Adipose tissue (tissue), 3 donors: ENCODE data around the gene DNAH1. TPM values are rescaled to one million over a fixed set of nuclear protein-coding genes. Genes with fewer than 3 reads are reported as not detected.

Source experiments
- H3K27ac ChIP-seq: one replicate; pipeline ENCODE4 v1.5.1; 2013; ENCODE audit warnings: low read depth, low read length
- WGBS, 3 donors: extraction: QIAGEN DNeasy Blood & Tissue Kit; methylation state at CpG; one replicate each; pipeline ENCODE4 v1.1.7; 2013; 5-methylcytosine and 5-hydroxymethylcytosine counted together
- polyA plus RNA-seq, 3 donors: library from polyadenylated mRNA; stranded (reverse); fragments of 200-250 nt; gene quantifications; one replicate each; pipeline ENCODE4 v1.2.3, GENCODE V29; 2013
- donor health status: healthy with polysubstance abuse.
- donor health status: Bipolar disorder and iron deficiency.
- donor health status: healthy.

DNAH1 gene
- polyA plus RNA-seq, 3 donors, result 2.4 to 10.7 (median 8.0) TPM

GRCh38 chr3:52433996-52434479 is 117.9 kb downstream of the DNAH1 start:
- H3K27ac ChIP-seq, result no peak overlapping the region
- 78 to 92% (median 91%) methylated on average over 6 of the region's 6 CpGs for WGBS, 3 donors

GRCh38 chr3:52434491-52435115 is 118.5 kb downstream of the DNAH1 start:
- 91 to 95% (median 94%) methylated on average over 9 of the region's 9 CpGs for WGBS, 3 donors
- H3K27ac ChIP-seq, result no peak overlapping the region

GRCh38 chr3:52435246-52436101 is 119.4 kb downstream of the DNAH1 start:
- 88 to 92% (median 89%) methylated on average over 32 of the region's 32 CpGs for WGBS, 3 donors
- H3K27ac ChIP-seq, result no peak overlapping the region

- 54 to 92% (median 55%) methylated on average over 12 to 13 of the region's 13 CpGs for WGBS, 3 donors
- no peak overlapping the region for H3K27ac ChIP-seq
Measured at GRCh38 chr3:52436500-52437149, 120.5 kb downstream of the DNAH1 start.

DNA sequence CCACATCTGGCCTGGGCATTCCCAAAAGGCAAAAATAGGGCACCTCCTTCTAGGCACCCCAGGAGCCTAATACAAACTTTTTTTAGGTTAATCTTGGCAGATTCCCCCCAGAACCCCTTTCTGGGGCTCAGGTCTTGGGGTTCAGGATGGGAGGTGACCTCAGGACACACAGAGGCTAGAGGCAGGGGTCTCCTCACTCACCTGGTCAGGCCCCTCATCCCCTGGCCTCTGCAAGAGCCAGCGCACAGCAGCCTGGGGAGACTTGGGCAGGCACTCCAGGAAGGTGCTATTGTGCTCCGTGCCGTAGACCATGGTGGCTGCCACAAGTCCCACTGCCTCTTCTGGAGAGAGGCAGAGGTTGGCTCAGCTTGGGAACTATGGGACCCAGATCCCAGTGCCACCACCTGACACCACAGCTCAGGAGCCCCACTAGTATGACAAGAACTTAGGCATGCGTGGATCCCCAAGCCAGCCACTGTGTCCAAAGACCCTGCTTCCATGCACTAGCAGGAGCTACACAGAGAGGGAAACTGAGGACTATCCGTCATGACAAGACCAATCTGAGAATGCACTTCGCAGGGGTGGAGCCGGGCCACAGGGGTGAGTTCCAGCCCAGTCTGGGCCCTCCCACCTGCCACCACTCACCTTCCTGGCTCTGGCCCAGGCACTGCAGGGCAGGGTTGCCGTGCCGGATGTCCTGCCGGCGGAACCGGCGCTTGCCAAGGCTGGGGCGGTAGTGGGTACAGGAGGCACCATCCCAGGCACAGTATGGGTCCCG is 121.4 kb downstream of the DNAH1 start:
- H3K27ac ChIP-seq, result no peak overlapping the region
- 76 to 84% (median 82%) methylated on average over 15 of the region's 15 CpGs for WGBS, 3 donors

GRCh38 chr3:52438104-52438376 is 121.9 kb downstream of the DNAH1 start:
- no peak overlapping the region for H3K27ac ChIP-seq

GRCh38 chr3:52438579-52439425 is 122.7 kb downstream of the DNAH1 start:
- no peak overlapping the region for H3K27ac ChIP-seq
- WGBS, 3 donors, result 84 to 93% (median 87%) methylated on average over 9 of the region's 9 CpGs

More at GRCh38 chr3:52438104-52438376, 121.9 kb downstream of the DNAH1 start:
- WGBS, 3 donors, result 80 to 88% (median 81%) methylated on average over 6 of the region's 6 CpGs

DNA sequence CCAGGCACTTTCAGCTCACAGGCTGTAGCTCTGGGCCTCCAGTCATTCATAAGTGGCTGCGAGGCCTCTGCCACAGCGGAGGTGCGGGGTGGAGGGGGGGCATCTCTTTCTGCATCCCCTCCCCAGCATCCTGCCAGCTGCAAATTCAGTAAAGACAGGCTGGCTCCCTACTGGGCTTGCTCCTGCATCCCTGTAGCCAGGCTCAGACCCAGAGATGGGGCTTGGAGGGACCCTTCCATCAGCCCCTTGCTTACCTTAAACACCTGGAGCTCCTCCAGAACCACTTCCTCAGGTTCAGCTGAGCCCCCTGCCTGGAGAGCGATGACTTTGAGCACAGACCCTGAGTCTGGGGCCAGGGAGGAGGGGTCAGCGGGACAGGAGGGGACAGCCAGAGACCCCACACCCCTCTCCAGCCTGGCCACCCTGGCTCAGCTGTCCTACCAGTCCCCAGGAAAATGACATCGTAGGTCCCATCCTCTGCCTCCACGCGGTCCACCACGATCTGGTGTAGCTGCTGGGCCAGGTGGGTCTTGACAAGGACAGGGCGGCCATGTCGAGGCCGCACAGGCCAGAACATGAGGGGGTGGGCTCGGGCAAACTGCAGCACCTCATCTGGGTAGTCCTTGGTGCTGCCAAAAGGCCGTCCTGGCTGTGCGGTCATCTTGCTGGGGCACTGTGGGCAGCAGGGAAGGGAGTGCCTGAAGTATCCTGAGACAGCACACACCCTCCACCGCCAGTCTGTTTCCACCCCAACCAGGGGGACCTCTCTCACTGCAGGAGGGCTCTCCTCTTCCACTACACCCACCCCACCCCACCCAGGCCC is 123.5 kb downstream of the DNAH1 start:
- H3K27ac ChIP-seq, result no peak overlapping the region
- WGBS, 3 donors, result 91 to 93% (median 93%) methylated on average over 16 of the region's 16 CpGs

DNA sequence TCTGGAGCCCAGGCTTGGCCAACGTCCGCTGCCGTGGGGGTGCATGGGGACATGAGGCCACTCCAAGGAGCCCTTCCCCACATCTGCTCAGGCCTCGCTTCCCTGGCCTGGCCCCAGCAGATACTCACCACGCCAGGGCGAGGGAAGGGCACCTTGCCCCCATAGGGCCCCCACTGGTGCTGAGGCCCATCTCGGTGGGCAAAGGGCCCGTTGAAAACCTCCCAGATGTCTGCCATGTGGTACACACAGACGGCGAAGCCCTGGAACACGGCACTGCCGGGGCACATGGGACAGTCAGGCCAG is 124.1 kb downstream of the DNAH1 start:
- 89 to 94% (median 92%) methylated on average over 12 of the region's 12 CpGs for WGBS, 3 donors
- H3K27ac ChIP-seq, result no peak overlapping the region

DNA sequence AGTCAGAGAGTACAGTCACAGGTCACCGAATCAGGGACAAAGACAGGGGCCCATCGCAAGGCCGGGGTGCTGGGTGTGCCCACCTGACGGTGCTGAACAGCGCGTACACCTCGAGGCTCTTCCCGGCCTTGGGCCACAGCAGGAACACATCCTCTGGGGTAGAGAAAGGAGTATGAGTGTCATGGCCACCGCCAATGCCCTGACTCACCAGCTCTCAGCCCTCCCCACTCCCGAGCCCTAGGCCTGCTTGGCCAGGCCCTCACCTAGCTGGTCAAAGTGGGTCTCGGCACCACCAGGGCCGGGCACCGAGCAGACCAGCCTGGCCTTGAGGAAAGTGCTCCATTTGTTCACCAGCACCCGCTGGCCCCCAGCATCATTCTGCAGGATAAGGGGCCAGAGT is 124.6 kb downstream of the DNAH1 start:
- no peak overlapping the region for H3K27ac ChIP-seq
- 85 to 95% (median 94%) methylated on average over 14 of the region's 14 CpGs for WGBS, 3 donors

DNA sequence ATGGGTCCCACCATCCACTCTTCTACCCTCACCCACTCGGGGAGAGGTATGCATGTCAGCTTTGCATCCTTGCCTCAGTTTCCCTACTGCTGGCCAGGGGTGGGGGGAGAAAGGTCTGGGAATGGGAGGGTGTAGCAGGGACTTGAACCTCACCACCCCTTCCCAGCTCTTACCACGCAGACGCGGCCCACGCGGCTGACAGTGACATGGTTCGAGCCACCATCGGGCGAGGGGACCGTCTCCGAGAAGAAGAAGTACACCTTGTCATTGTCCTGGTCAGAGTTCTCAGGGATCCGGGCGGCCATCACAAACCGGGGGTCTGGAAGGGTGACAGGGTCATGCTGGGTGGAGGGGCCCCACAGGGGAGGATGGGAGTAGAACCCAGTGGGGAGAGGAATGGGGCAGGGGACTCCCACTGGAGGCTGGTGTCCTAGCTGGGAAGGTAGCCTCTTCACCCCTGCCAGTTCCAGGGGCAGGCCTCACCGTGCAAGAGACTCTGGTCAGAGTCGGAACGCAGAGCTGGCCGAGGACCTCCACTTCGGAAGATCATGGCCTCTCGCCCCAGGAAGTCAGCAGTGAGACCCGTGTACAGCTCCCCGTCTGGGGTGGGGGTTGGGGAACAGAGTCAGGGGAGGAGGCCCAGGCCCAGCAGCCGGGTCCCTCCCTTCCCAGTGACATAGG is 125.1 kb downstream of the DNAH1 start:
- 90 to 92% (median 92%) methylated on average over 20 to 23 of the region's 23 CpGs for WGBS, 3 donors
- H3K27ac ChIP-seq, result no peak overlapping the region

DNA sequence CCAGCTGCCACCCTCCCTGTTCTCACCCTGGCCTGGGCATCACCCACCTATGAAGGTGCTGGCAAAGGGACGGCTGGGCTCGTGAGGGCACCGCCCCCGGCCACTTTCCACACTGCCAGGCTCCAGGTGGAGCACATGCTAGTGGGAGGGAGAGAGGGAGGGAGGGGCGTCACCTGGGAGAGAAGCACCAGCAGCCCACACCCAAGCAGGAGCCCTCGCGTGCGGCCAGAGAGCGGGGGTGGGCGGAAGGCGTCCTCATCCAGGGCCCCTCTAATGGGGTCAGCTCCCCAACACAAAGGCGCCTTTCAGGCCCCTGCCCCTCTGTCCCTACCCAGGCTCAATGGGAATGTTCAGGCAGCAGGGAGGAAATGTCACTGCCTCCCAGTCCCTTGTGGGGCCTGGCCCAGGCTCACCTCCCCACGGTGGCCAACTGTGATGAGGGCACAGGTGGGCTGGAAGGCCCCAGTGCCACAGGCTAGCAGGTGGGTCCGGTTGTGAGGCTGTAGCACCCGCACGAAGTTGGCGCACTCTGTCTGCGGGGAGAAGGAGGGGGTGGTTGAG is 125.7 kb downstream of the DNAH1 start:
- WGBS, 3 donors, result 83 to 92% (median 86%) methylated on average over 16 to 18 of the region's 18 CpGs
- no peak overlapping the region for H3K27ac ChIP-seq

- H3K27ac ChIP-seq, result no peak overlapping the region
- WGBS, 3 donors, result 89 to 90% (median 90%) methylated on average over 16 of the region's 16 CpGs
Measured at GRCh38 chr3:52442409-52443267, 126.5 kb downstream of the DNAH1 start.

DNA sequence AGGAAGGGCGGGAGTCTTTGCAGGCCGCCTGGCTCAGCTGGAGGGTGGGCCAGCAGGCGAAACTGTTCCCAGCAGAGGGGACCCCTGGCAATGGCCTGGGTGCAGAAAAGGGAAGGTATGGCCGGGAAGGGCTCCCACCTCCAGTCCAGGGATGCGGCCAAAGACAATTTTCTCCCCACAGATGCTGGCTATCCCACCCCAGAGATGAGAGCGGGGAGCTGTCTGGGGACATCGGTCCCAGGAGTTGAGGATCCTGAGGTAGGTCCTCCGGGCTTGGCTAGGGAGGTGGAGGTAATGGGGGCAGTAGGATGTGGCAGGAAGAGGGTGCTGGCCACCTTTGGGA is 127.1 kb downstream of the DNAH1 start:
- 78 to 94% (median 79%) methylated on average over 8 of the region's 8 CpGs for WGBS, 3 donors
- H3K27ac ChIP-seq, result no peak overlapping the region

GRCh38 chr3:52443791-52444687 is 127.9 kb downstream of the DNAH1 start:
- WGBS, 3 donors, result 82 to 90% (median 84%) methylated on average over 25 of the region's 25 CpGs
- H3K27ac ChIP-seq, result no peak overlapping the region
